Stimulated activated CD8-positive, alpha-beta memory T cell treated with anti-CD3 and anti-CD28 coated beads, Interleukin-15, amount 100 ng/mL, for 4 hours (primary cell): ENCODE data around the gene CEP192.
"Not testable (repeated sequence)": the region's sequence is repeated elsewhere in the genome, so short reads cannot be mapped to it uniquely, and the experiment has no call there.

Experiments used
- DNase-seq, 2 donors: peaks; one replicate each; pipeline ENCODE4 v3.0.0-alpha.2; 2020; ENCODE audit warnings: low read depth in 2 of 2

Gene CEP192

DNA sequence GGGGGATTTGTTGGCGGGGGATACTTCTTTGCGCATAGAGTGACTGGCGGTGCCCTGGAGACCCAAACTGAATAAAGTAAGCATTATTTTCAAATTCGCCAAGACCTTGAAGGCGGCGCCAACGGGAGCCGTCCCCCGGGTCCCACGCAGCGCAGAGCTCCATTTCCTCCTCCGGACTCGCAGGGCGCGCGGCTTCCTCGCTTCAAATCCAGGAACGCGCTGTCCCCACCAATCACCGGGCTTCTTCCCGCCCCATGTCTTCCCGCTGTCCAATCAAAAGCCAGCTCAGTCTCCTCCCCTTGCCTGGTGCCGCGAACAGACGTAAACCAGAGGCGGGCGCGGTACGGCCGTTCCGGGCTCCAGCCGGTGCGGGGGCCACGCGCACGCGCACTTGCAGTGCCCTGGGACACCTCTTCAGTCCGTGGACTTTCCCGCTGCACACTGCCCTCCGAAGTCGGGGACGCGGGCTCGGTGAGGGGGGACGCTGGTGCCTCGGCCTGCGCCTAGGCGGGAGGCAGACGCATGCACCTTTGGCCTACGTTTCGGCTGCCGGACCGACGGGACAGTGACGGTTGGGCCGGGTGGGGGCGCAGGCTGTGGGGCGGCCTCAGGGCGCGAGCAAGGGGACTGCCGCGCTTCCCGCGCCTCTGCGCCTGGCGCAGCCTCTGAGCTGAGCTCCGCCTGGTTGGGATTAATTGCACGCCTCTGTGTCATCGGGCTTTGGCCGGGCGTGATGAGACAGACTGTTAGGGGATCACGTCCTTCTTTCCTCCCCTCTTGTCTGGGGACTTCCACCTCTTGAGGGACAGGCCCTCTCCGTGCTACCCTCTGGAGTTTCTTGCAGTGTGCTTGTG, at the start of gene CEP192:
Gene CEP192 (plus strand): TSS at position 396 of the 854 bp plus-strand sequence. CDS start 8,063 bp downstream, outside the sequence.
- peak; percentile 92 to 94 for DNase-seq

- no peak for DNase-seq
Measured at GRCh38 chr18:12943215-12943614, 47.9 kb upstream of the CEP192 start.

GRCh38 chr18:12944709-12945108, 46.5 kb upstream of the CEP192 start:
- DNase-seq: no peak

GRCh38 chr18:12946549-12947284, 44.4 kb upstream of the CEP192 start:
- DNase-seq: no peak

GRCh38 chr18:12947285-12948049, 43.7 kb upstream of the CEP192 start, which contains the start of gene SEH1L:
Gene SEH1L (plus strand): TSS chr18:12948011. CDS start chr18:12948122, 111 bp downstream.
- peak; percentile 96 to 99 for DNase-seq

GRCh38 chr18:12948050-12948804, 42.9 kb upstream of the CEP192 start:
- peak; percentile 98 for DNase-seq

- DNase-seq: no peak
Measured at GRCh38 chr18:12958478-12958877, 32.7 kb upstream of the CEP192 start.

- no peak for DNase-seq
Measured at GRCh38 chr18:12960395-12960794, 30.8 kb upstream of the CEP192 start.

GRCh38 chr18:12960853-12961397, 30.2 kb upstream of the CEP192 start:
- no peak for DNase-seq

- no peak for DNase-seq
Measured at GRCh38 chr18:12963069-12963468, 28.1 kb upstream of the CEP192 start.

DNA sequence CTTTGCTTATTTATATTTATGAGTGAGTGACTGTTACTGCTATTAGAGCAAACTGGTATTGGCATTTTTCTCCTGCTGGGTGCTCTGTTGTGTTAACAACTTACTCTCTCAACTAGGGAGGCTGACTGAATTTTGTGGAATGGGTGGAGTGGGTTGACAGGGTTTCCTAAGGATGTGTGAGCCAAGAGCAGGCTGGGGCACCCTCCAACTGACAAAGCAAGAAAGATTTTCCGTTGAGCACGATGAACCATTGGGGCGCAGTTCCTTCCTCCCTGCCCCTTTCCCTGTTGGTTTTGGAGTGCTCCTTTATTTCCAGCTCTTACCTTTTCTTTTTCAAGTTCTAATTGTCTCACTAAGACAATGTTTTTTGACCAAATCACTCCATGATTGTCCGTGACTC, 23.0 kb upstream of the CEP192 start:
- DNase-seq: no peak

- no peak for DNase-seq
Measured at GRCh38 chr18:12968619-12969018, 22.5 kb upstream of the CEP192 start.

DNA sequence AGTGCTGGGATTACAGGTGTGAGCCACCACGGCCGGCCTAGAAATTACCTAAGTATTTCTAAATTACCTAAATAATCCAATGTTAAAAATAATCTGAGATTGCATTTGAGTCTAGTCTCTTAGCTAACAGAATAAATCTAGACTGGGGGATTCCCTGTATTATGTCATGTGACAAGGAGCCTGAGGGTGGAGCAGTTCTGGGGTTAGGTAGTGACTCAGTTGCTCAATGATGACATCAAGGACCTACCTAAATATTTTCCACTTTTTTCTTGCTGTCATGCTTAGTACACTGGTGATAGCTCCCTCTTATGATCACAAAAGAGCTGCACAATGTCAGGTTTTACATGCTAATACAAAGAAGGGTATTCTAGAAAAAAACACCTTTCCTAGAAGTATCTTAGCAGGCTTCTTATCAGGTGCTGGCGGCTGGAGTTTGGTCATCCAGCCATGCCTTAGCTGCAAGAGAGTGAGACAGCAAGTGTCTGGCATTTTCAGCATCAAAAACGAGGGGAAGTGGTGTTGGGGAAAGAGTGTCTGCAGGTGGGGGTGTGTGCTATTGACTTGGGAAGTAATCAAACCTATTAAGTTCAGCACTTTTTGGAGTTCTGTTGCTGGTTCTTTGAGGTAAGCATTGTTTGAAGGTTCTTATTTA, 17.5 kb upstream of the CEP192 start:
- no peak for DNase-seq

GRCh38 chr18:12975488-12975887, 15.7 kb upstream of the CEP192 start:
- DNase-seq: no peak

DNA sequence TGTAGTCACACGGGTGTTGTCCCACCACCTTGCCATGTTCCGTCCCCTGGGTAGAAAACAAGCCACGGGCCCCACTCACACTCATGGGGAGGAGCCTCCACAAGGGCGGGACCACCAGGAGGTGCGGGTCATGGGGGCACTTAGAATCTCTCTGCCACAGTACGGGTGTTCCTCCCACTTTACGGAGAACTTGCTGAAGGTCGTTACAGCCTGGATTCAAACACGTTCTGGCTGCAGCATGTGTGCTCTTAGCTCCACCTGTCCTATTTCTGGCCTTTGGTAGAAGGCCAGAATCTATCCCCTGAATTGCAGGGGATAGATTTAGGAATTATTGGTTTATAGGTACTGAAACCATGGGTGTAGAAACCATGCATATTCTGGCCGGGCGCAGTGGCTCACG, 14.9 kb upstream of the CEP192 start:
- no peak for DNase-seq

DNA sequence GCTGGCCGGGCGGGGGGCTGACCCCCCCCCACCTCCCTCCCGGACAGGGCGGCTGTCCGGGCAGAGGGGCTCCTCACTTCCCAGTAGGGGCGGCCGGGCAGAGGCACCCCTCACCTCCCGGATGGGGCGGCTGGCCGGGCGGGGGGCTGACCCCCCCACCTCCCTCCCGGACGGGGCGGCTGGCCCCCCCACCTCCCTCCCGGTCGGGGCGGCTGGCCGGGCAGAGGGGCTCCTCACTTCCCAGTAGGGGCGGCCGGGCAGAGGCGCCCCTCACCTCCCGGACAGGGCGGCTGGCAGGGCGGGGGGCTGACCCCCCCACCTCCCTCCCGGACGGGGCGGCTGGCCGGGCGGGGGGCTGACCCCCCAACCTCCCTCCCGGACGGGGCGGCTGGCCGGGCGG, 11.1 kb upstream of the CEP192 start:
- not testable (repeated sequence) for DNase-seq

GRCh38 chr18:12989397-12990122, 1.6 kb upstream of the CEP192 start:
- DNase-seq: no peak

GRCh38 chr18:12990123-12990475, 1.1 kb upstream of the CEP192 start:
- peak; percentile 23 to 33 for DNase-seq

DNA sequence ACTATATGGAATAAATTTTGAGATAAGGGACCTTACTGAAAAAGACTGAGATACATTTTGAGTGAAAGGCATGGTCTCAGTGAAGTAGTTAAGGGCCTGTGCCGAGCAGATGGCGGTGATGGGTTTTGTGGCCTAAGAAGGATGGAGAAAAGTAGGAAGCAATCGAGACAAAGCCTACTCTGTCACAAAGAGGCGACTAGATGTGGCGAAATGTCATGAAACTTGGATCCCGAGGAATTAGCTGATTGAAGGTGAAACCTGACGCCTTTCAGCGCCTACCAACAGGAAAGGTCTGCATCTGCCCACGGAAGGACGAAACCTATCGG, 558 bp upstream of the CEP192 start:
- DNase-seq: no peak

DNA sequence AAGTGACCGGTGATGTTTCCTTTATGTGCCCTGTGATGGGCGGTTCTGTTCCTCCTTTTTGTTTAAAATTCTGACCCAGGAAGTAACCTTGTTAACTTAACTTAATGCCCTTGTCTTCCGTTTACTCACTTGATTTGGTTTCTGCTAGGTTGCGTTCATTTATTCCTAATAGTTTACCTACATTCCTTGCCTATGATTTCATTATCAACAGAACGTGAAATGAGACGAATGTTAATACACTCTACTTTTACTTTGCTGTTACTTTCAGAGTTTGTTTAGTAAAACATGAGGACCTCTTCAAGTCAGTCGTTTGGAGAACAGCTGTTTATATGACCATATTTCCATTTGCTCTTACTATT, 638 bp downstream of the CEP192 start:
- no peak for DNase-seq
